Measurements from ENCODE around the gene MAPKAPK2.

GRCh38 chr1:206715552-206716158 is 30.9 kb downstream of the MAPKAPK2 start:
- TF ChIP-seq POLR2A (IDR thresholded peaks at IDR 0.05; ENCODE audit: low read depth) (no peak), CTCF (IDR thresholded peaks at IDR 0.05) (no peak), POLR2AphosphoS5 (IDR thresholded peaks at IDR 0.05) (no peak), EP300 (IDR thresholded peaks at IDR 0.05) (no peak)
